GM19239 (cell line): ENCODE data around the gene SRGN.
"Not testable (repeated sequence)": the region's sequence is repeated elsewhere in the genome, so short reads cannot be mapped to it uniquely, and the experiment has no call there.

ENCODE experiments used
- DNase-seq: peaks from one replicate; pipeline ENCODE4 v3.0.0; 2011; ENCODE audit warnings: low spot score; ENCODE audit not compliant: insufficient read length
- FAIRE-seq: peaks from 2 replicates; lab custom pipeline; 2011; peaks lifted over from hg19 to GRCh38; lab: Jason Lieb, UNC

The SRGN gene, protein sequence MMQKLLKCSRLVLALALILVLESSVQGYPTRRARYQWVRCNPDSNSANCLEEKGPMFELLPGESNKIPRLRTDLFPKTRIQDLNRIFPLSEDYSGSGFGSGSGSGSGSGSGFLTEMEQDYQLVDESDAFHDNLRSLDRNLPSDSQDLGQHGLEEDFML

DNA sequence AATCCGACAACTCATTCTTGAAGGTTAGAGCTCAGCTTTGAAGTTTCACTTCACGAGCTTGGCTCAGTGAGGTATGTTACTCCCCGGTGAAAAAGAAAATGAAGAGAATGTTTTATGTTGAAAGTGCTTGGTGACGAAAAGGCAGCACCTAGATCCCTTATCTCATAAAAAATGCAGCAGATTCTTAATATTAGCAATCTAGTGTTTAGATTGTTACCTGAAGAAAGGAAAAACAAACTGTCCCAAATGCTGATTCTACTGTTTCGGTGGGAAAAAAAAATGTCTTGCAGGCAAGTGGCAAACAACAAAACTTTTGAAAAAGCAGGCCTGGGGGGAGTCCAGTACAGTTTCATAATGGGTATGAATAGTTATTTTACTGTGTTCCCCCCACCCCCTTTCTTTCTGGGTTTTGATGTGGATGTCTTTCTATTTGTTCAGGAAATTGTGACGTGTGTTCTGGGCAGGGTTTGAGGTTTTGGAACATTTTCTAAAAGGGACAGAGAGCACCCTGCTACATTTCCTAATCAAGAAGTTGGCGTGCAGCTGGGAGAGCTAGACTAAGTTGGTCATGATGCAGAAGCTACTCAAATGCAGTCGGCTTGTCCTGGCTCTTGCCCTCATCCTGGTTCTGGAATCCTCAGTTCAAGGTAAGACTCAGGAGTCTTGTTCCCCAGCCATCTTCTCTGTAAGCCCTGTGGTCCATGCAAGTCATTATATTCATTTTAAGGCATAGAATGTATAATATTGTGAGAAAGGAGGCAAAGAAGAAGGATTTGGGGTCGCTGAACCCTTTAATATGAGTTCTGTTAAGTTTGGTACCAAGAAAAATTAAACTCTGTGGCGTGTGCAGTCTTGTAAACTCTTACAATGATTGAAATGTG is at the start of gene SRGN:
TSS of gene SRGN (plus strand) at position 514 of the 881 bp plus-strand sequence. CDS start at position 569, 55 bp downstream.
- FAIRE-seq (peak; percentile 96), DNase-seq (no peak)

DNA sequence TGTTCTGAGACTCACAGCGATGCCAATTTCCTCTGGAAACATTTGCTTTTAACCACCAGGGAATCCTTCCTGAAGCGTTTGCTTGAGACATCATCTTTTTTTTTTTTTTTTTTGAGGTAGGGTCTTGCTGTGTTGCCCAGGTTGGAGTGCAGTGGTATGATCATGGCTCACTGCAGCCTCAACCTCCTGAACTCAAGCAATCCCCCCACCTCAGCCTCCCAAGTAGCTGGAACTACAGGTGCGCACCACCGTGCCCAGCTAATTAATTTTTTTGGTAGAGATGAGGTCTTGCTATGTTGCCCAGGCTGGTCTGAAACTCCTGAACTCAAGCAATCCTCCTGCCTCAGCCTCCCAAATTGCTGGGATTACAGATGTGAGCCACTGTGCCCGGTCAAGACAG is 47.0 kb upstream of the SRGN start:
- not testable (repeated sequence) for DNase-seq, FAIRE-seq

DNA sequence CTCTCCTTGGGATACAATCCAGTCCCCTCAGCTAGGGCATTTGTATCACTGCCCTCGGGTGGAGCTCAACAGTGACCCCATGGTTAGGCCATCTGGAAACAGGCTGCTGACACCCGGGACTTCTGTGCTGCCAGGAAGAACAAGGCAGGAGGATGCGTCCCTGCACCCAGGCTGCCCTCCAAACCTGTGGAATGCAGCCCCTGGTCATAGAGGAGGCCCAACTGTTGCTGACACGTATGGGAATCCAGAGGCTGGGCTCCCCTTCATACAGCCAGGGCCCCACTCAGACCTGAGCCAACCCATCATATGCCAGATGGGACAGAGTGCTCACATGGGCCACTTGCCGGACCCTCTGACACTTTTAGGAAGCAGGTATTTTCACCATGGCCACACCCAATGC is 45.5 kb upstream of the SRGN start:
- FAIRE-seq (no peak), DNase-seq (no peak)

DNA sequence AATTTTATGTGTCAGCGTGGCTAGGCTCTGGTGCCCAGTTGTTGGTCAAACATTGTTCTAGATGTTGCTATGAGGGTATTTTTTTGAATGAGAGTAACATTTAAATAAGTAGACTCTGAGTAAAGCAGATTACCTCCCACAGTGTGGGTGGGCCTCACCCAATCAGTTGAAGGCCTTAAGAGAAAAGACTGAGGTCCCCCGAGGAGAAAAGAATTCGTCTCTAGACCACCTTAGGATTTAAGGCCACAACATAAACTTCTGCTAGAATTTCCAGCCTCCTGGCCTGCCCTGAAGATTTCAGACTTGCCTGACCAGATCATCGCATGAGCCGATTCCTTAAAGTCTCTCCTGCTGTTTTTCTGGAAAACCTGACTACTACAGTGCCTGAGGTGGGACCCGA is 45.1 kb upstream of the SRGN start:
- FAIRE-seq: no peak
- no peak for DNase-seq

DNA sequence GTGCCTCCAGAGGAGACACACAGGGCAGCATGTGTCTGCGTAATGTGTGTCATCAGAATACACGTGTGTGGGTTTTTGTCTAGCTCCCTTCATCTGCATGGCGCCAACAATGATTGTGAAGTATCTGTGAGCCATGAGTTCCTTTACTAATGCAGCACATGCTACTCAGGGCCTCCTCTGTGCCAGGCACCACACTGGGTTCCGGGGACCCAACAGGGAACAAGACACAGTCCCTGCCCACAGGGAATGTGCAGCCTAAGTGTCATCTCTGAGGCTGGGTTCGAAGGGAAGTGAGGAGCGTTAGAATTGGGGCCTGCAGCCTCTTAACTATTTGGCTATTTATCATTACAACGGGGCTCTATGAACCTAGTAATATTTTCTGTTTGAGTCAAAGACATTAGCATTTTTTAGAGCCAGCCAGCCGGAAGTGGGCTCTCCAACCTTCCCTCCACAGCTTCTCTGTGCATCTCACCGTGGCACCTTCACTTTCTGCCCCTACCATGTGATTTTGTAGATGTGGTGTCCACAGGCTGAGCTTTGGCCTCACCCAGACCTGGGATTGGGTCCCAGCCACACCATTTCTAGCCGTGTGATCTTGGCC is 43.9 kb upstream of the SRGN start:
- DNase-seq: no peak
- FAIRE-seq: peak; percentile 90

- FAIRE-seq (no peak), DNase-seq (no peak)
Measured at GRCh38 chr10:69044546-69044945, 43.4 kb upstream of the SRGN start.

DNA sequence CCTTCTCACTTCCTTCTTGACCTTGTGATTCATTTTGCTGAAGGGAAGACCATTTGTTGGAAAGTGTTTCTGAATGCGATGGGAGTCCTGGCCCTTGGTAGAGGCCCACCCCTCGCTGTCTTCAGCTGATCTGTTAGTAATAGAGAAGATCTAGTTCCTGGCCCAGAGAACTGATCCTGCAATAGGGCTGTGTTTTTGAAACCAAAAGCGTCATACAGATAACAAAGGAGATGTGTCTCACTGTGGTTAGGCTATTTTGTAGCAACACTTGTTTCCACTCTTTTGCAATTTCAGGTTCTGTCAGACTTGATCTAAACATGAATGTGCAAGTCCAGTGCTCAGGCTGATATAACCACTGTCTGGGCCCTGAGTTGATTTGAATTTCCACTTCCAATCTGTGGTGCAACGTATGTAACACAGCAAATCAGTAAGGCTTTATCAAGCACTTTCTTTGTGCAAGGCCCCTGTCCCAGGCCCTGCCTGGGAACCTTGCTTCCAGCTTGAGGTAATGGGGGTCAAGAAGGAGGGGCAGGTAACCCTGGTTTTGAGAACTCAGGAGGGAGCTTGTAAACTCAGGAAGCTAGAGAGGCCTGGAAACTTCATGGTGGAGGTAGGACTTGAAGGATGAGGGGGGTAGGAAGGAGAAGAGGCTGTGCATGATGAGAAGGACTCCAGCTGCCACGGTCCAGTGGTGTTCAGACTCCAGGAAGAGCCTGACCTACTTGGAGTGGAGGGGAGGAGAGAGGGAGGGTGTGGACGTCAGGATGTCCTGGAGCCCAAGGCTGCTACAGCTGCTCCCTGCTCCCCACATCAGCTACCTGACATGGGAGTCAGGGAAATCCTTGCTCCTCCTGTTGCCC is 42.2 kb upstream of the SRGN start:
- DNase-seq: no peak

DNA sequence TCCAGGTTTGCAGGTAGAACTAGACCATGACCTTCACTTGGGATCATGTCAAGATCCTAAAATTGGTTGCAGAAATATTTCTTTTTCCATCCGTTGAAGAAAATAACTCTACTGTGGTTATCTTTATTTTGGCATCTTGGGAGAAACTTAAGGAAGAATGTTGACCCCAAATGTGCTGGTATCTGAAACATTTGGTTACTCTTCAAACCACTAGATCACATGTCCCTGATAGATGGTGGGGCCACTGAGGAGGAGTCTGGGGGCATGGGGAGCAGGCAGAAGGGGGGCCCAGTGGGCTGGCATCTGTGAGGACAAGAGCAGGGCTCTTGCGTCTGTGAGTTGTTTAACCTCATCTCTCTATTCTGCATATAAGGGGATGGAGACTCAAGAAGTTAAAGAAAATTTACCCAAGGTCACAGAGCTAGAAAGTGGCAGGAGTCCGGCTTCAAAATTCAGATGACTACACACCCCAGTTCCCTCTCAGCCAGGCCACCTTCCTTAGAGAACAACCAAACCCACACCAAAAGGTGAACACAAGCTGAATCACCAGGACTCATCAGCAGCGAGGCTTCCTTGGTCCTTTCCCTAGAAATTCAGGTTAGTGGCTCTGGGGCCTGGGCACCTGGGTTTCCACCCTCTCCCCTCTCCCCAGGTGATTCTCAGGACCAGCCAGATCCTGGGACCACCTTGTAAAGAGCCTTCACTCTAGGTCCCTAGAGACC is 40.6 kb upstream of the SRGN start:
- FAIRE-seq (no peak), DNase-seq (no peak)

More for the DNA sequence above, 42.2 kb upstream of the SRGN start:
- FAIRE-seq: peak; percentile 98

- no peak for FAIRE-seq
Measured at GRCh38 chr10:69048103-69048502, 39.8 kb upstream of the SRGN start.

GRCh38 chr10:69049566-69049961 is 38.3 kb upstream of the SRGN start:
- FAIRE-seq (no peak), DNase-seq (no peak)

More at GRCh38 chr10:69048103-69048502, 39.8 kb upstream of the SRGN start:
- no peak for DNase-seq

DNA sequence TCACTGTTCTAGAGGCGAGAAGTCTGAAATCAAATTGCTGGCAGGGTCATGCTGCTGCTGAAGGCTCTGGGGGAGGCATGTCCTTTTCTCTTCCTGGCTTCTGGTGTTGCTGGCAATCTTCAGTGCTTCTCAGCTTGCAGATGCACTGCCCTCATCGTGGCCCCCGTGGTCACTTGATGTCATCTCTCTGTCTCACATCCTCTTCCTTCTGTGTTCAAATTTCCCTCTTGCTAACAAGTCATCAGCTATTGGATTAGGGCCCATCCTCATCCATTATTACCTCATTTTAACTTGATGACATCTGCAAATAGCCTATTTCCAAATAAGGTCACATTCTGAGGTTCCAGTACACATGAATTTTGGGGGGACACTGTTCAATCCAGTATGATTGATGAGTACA is 36.6 kb upstream of the SRGN start:
- peak; percentile 95 for FAIRE-seq
- no peak for DNase-seq

DNA sequence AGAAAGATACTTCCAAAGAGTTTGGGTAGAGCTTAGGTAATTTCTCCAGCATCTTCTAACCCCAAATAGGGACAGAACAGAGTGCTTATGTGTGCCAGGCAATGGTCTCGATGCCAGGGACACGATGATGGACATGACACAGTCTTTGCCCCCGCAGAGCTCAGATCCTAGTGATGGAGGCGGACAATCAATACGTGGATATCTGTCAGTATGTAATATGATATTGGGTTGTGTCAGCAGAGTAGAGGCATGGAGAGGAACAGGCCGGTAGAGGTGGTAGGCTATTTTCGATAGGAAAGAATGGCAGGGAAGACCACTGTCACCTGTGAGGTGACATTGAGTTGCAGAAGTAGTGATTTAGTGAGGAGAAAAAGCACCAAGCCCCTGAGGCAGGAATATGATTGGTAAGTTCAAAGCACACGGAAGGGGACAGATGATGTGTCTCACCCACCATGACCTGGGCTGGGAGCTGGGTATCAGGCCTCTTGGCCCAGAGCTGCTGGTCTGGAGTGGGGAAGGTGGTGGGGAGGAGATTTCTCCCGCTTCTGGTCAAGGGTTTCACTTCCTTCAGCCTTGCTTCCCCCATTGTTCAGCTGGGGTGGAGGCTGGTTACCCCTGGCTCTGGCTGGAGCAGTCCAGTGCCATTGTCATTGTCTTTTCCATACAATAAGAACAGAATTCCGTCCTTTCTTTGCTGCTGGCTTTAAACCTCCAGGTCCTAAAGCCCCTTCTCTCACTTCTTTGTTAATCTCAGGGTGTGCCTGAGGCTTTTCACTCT is 36.0 kb upstream of the SRGN start:
- FAIRE-seq: peak; percentile 86
- DNase-seq: no peak

DNA sequence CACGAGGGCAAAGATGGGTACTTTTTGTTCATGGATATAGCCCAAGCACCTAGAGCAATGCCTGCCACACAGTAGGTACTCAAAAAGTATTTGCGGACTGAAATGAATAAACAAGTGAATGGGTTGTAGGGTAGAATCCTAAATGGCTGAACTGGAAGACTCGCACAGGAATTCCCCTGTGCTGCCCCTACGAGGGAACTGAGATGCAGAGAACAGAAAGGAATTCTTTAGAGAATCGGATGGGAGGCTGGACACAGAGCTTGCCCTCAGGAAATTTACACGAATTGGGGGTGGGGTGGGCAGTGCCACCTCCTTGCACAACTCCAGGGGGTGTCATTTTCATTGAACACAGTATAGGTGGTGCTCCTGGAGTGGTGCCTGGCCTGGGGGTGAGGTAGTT is 35.2 kb upstream of the SRGN start:
- FAIRE-seq (no peak), DNase-seq (no peak)

DNA sequence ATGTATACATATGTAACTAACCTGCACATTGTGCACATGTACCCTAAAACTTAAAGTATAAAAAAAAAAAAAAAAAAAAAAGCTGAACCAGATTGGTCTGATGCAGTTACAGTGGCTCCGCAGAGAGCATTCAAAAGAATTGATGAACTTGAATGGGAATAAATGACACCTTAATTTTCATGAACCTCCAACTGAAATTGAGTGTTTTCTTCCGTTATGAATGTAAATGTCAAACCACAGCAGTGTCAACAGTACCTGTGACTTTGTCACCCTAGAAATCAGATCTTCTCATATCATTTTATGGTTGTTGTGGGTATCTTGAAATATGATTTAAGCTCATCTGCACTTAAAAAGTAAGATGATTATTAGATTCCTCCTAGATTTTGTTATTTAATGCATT is 32.7 kb upstream of the SRGN start:
- peak; percentile 53 for FAIRE-seq
- DNase-seq: no peak

DNA sequence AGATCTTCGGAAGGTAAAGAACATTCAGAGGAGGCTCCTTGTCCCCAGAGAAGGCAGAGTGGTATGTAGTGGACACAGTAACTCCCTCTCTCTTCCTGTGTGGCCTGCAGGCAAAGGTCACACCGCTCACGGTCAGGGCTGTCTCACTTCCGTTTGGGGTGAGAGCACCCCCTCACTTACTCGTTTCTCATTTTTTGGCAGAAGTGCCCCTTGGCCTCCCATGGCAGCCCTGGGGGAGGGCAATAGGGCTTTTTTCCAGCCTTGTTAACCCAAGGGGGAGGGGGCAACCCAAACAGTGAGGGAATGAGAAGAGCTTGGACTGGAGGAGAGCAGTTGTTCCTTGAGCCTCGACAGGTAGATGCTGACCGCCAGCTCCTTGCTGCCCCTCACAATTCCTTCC is 31.8 kb upstream of the SRGN start:
- FAIRE-seq (peak; percentile 85), DNase-seq (no peak)

DNA sequence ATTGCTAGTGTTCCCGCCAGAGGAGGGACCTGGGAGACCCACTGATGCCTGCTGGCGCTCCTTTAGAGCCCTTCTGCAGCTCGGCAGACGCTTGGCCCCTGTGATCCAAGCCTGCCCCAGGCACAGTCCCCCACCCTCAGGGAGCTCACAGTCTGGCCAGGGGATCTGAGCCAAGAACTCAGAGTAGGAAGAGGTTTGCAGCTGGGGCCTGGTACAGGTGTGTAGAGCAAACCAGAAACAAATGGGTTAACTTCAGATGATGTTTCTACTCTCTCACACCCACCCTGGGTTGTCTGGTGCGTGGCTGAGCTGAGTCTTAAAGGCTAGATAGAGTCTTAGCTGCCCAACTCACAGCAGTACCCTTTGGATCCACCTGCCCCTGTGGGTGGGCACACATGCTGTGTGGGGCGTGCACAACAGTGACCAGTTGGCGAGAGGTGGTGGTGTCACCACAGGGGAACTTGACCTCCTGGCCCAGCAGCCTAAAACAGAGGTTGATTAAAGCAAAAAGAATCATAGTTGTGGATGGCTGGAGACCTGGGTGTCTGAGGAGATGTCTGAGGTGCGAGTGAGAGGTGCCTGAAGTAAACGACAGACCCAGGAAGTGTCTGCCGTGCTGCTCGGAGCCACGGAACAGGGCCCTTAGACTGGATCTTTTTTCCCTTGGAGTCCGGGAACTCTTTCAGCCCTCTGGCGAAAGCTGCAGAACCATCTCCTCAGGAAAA is 31.2 kb upstream of the SRGN start:
- FAIRE-seq (peak; percentile 76), DNase-seq (no peak)

GRCh38 chr10:69057261-69057950 is 30.5 kb upstream of the SRGN start:
- FAIRE-seq (peak; percentile 93), DNase-seq (no peak)

DNA sequence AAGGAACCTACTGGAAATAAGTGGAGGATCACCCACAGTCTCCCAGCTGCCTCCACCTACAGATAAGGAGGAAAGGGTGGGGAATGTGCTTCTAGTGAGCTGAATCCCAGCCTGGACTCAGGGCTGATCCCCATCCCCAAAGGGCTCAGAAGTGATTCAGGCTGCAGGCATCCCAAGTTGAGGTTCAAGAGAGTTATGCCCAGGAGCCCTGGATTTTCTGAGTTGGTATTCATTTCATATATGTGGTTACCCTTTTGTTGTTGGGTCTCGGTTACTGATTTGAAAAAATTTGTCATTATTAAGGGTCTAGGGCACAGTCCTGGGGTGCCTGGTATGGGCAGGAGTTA is 30.0 kb upstream of the SRGN start:
- FAIRE-seq: no peak
- no peak for DNase-seq
